HG03060 (cell line): ENCODE measurements around the gene TMEM91.

Experiments used
- ATAC-seq: cut with Tn5 transposase; IDR thresholded peaks from one replicate; pipeline ENCODE4 v1.9.1; 2021; ENCODE audit warnings: low read depth, moderate number of reproducible peaks; ENCODE audit not compliant: unreplicated experiment

TMEM91 gene

DNA sequence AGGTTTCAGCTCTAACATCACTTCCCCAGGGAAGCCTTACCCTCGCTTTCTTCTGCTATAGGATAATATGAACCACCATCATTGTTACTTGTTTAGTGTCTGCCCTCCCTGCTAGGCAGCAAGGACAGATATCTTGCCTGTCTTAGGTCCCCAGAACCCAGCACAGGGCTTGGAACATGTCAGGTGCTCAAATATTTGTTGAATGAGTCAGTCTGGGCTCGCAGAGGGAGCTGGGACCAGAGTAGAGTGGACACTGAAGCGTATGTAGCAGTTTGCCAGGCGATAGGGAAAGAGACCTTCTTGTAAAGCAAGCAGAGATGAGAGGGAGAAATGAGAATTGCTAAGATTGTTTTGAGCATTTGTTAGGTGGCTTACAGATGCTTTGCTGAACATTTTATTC, 33.0 kb downstream of the TMEM91 start:
- no peak for ATAC-seq

DNA sequence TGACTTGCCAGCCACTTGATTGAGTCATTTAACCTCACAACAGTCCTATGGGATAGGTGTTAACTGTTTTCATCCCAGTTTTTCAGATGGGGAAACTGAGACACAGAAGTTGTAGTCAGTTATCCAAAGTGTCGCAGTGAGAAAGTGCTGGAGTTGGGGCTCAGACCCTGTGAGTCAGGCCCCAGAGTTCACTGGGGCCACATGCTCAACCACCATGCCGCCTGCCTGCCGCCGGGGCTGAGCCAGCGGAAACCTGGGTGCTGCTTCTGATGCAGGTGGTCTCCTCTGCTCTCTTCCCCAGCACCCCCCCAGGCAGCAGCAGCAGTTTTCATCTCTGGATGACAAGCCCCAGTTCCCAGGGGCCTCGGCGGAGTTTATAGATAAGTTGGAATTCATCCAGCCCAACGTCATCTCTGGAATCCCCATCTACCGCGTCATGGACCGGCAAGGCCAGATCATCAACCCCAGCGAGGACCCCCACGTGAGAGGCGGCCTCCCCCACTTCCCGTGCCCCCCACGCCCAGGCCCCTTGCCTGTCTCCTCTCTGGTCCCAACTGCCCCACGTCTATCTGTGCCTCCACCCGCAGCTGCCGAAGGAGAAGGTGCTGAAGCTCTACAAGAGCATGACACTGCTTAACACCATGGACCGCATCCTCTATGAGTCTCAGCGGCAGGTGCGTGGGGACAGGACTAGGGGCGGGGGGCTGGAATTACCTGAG, 34.2 kb downstream of the TMEM91 start:
- no peak for ATAC-seq

DNA sequence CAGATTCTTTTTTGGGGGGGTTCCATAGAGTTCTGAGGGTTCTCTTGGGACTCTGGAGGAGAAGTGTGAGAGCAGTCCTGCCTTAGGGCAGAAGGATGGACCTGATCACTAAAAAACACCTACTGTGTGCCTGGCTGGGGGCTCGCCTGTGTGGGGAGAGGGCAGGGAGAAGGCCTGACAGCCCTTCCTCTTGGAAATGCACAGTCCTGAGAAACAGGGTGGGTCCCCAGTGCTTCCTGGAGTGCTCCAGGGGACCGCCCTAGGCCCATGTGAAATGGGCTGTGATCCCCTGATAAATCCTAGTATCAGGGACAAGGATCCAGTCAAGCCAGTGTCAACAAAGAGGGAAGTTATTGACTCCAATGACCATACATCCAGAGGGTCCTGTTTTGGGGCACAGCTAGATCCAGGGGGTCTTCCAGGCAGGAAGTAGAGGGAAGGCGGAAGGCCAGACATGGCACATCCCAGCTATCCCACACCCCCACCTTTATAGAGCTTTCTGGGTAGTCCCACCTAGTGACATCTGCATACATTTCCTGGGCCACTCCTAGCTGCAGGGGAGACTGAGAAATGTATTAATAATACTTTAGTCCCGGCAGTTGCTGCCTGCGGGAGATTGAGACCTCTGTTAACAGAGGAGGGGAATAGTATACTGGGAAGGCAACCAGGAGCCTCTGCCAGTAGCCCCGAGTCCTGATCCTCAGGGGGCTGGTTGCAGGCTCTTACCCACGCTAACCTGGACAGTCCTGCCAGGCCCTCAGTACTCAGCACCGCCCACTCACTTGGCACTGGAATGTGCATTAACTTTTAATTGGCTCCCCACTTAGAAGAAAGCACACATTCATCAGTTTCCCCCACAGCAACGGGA, 35.0 kb downstream of the TMEM91 start:
- ATAC-seq = no peak

DNA sequence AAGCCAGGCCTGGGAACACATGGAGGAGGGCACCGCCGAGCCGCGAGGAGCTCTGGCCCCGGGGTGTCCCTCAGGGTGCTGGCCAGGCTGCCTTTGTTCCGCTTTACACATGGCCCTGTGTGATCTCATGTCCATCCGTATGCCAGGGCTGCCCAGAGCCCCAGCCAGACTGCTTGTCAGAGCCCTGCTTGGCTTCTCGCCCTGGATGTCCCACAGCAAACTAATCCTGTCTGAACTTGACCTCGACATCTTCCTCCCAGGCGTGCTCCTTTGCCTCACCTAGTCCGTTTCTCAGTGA, 35.6 kb downstream of the TMEM91 start:
- ATAC-seq = no peak

DNA sequence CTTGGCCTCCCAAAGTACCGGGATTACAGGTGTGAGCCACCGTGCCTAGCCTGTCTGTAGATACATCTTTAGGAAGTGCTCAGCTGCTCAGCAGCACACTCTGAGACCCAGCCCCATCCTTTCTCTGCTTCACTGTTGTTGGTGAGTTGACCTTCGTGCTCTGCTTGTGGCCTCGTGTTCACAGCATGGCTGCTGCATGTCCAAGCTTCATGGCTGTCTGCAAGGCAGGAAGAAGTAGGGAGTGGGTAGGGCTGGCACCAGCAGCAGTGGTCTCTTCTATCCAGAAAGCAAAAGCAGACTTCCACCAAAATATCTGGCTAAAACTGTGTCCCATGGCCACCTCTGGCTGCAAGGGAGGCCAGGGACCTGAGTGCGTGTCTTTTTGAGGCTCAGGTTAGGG, 36.6 kb downstream of the TMEM91 start:
- no peak for ATAC-seq

DNA sequence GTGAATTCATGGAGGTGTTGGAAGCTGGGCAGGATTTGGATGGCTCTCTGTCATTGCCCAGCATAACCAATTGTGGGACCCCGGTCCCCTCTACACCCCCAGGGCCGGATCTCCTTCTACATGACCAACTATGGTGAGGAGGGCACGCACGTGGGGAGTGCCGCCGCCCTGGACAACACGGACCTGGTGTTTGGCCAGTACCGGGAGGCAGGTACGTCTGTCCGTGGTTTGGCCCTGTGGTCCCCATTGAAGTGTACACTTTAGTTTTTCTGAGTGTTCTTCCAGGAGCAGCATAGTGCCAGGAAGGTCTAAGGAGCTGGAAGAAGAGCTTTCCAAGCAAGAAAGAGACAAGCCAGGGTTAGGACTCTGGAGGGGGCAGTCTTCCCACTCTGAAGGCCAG, 37.6 kb downstream of the TMEM91 start:
- ATAC-seq = no peak

DNA sequence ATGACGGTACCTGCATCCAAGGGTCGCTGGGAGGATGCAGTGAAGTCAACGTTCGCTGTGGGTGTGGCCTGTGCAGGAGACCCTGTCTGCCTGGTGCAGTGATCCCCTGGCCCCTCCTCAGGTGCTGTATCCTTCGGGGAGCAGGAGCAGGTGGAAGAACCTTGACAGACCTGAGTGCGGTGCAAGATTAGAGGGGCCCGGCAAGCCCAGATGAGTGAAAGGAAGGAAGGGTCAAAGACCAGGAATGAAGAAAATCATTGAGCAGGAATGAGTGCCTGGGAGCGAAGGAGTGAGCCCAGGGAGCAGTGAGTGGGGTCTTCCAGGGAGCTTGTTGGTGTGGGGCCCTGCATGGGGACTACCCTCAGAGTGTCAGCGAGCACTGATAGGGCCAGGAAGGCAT, 38.1 kb downstream of the TMEM91 start:
- ATAC-seq = no peak

DNA sequence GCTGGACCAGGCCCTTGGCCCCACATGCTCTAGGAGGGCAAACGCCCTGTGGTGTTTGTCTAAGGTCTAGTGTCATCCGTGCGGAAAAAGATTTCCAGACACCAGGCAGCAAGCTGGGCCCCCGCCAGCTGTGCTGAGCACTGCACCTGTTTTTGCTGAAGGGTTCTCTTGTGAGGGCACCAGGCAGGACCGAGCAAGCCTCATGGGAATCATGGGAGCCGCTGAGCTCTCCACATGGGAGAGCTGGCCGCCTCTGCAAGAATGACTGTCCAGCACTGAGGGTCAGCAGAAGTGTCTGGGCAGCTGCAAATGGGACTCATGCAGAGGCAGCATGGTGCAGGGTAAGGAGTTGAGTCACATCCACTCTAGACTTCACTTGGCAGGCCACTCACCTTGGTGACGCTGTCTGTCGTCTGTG, 38.8 kb downstream of the TMEM91 start:
- no peak for ATAC-seq

DNA sequence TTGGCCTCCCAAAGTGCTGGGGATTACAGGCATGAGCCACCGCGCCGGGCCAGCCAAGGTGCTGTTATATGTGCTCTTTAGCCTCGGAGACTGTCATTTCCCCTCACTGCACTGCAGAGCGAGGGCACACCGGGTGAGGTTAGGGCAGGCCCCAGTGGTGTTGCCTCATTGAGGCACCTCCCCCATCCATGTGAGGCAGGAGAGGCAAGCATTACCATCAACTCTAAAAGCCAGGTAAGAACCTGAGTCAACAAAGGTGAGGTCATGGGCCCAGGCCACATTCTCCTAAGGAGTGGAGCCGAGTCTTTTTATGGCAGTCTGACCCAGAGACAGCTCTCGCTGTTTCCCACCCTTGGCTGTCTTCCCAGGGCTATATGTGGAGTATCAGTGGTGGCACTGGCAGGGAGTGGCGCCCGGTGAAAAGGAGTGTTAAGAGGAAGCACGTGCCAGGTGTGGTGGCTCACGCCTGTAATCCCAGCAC, 39.9 kb downstream of the TMEM91 start:
- ATAC-seq = no peak

DNA sequence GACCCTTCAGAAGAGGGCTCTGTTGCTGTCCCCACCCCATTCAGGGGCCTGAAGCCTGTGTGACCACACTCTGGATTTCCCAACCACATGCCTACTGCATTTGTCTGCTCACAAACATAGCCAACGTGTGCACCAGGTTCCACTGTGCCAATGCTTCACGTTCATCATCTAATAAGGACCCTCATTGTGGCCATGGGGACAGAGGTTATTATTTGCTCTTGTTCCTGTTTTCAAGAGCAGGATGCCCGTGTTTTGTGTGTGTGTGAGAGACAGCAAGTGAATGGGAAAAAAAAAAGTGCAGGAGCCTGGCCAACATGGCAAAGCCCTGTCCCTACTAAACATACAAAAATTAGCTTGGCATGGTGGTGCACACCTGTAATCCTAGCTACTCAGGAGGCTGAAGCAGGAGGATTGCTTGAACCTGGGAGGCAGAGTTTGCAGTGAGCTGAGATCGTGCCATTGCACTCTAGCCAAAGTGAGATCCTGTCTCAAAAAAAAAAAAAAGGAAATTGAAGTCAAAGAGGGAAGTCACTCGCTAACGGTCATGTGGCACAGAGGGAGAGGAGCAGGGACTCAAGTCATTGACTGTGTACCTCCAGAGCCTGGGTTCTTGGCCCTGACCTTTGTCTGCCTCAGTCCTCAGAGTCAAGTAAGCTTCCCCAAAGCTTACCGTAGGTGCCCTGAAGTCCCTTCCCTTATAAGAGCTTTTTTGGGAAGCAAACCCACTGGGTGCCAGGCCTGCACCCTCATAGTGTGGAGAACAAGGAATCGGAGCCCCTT, 44.0 kb downstream of the TMEM91 start:
- ATAC-seq = no peak

DNA sequence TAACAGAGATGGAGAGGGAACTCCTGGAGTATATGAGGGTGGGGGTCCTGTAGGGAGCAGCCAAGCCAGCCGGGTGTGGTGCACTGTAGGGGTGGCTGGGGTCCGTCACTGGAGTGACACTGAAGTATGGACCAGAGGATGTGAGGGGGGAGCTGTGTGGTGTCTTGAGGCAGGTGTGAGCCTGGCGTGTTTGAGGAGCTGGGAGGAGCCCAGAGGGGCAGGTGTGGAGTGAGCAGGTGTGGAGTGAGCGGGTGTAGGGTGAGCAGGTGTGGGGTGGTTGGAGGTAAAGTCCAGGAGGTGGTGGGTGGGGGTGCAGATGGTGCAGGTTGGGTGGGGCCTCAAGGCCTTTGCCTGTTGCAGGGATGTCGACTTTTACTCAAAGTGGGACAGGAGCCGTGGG, 45.0 kb downstream of the TMEM91 start:
- no peak for ATAC-seq

DNA sequence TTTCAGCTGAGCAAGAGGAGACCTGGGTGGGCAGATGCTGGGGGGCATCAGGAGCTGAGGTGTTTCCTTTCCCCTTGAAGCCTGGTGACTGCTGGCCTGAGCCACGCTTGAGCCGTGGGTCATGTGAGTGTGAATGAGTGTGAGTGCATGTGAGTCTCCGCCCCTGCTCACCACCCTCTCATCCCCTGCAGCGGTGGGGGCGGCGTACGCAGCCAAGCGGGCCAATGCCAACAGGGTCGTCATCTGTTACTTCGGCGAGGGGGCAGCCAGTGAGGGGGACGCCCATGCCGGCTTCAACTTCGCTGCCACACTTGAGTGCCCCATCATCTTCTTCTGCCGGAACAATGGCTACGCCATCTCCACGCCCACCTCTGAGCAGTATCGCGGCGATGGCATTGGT, 45.6 kb downstream of the TMEM91 start:
- ATAC-seq = no peak

DNA sequence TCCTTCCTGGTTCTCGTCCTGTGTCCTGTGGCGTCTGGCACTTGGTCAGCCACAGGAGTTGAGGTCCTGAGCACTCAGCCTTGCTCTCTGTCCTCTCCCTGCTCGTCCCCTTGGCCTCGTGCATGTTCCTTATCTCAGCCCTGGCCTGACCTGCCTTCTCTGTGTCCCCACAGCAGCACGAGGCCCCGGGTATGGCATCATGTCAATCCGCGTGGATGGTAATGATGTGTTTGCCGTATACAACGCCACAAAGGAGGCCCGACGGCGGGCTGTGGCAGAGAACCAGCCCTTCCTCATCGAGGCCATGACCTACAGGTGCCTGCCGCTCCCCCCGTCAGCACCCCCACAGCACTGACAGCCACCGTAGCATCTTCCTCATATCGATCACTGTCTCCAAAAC, 46.1 kb downstream of the TMEM91 start:
- ATAC-seq = no peak

DNA sequence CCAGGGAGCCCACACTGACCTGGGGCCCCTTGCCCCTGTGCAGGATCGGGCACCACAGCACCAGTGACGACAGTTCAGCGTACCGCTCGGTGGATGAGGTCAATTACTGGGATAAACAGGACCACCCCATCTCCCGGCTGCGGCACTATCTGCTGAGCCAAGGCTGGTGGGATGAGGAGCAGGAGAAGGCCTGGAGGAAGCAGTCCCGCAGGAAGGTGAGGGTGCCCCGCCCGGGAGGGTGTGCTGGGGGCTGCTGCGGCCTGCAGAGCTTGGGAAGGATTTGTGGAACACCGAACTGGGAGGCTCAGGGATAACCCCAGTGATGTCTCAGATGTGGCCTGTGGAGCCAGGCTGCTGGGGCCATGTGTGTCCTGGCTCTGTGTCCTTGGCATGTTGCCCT, 46.6 kb downstream of the TMEM91 start:
- no peak for ATAC-seq

DNA sequence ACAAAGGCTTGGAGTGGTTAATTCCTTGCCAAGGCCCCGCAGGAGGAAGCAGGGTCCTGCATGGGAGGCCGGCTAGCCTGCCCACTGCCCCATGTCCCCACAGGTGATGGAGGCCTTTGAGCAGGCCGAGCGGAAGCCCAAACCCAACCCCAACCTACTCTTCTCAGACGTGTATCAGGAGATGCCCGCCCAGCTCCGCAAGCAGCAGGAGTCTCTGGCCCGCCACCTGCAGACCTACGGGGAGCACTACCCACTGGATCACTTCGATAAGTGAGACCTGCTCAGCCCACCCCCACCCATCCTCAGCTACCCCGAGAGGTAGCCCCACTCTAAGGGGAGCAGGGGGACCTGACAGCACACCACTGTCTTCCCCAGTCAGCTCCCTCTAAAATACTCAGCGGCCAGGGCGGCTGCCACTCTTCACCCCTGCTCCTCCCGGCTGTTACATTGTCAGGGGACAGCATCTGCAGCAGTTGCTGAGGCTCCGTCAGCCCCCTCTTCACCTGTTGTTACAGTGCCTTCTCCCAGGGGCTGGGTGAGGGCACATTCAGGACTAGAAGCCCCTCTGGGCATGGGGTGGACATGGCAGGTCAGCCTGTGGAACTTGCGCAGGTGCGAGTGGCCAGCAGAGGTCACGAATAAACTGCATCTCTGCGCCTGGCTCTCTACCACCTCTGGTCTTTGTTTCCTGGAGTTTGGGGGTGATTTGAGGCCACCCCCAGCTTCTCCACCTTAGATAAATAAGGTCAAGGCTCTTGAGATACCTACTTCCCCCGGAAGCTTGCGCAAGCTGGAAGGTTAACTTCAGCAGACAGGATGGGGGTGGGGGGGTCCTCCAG, 48.2 kb downstream of the TMEM91 start:
- no peak for ATAC-seq

DNA sequence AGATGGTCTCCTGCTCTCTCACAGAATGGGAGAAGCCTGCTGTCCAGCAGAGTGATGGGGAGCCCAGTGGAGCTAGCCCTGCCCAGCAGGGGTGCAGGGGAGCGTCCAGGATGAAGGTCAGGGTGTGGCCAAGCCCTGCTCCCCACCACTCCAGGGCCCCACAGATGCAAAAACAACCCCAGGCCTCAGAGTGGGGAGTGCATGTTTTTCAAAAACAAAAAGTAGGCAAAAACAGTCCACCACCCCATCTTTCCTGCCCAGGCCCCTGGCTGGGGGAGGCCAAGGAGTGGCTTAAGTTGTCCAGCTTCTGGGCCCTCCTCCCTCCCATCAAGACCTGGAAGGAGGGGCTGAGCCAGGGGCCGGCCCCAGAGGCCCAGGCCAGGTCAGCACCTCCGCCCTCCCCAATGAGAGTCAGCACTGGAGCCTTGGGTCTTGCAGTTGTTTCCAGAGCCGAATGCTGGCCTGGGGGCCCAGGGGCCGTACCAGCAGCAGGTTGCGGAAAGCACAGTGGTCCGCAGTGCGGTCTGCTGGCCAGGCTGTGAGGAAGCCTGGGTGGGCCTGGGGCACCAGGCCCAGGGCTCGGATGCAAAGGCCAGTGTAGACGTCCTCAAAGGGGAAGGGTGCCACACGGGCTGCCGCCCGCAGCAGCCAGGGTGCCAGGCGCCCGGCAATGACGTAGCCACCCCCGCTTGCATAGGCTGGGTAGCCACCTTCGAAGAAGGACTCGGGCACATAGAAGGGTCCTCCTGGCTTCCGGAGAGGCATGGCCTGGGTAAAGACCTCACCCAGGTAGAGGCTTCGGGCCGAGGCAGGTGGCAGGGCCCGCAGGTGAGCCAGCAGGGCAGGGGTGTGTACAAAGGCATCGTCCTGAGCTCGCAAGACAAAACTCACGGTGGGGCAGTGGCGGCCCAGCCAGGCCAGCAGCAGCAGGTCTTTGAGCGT, 49.1 kb downstream of the TMEM91 start:
- ATAC-seq = no peak

DNA sequence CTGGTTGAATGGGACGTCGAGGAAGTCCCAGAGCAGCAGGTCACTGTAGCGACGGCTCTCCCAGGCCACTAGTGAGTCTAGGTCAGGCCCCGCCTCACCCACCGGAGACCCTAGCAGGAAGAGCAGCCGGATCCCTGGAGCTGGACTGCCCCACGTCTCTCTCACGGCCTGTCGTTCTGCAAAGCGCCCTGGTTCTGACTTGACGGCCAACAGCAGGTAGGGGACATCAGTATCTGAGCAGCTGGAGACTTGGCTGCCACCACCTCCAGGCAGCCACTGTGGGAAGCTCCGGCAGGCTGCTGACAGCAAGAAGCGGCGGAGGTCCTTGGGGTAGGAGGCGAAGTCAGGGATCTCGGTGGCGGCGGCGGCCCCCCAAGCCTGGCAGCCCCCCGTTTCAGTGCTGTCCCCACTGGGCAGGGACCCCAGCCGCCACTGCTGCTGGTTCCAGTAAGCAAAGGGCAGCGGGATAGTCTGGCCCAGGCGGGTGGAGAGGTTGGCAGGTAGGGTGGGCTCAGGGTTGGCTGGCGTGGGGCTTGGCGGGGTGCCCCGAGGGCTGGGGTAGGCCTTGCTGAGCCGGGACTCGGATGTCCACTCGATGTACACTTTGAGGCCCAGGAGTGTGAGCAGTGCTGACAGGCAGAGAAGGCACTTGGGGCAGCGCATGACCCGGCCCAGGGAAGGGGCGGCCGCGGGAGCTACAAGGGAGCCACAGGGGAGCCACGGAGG, 49.9 kb downstream of the TMEM91 start:
- no peak for ATAC-seq

DNA sequence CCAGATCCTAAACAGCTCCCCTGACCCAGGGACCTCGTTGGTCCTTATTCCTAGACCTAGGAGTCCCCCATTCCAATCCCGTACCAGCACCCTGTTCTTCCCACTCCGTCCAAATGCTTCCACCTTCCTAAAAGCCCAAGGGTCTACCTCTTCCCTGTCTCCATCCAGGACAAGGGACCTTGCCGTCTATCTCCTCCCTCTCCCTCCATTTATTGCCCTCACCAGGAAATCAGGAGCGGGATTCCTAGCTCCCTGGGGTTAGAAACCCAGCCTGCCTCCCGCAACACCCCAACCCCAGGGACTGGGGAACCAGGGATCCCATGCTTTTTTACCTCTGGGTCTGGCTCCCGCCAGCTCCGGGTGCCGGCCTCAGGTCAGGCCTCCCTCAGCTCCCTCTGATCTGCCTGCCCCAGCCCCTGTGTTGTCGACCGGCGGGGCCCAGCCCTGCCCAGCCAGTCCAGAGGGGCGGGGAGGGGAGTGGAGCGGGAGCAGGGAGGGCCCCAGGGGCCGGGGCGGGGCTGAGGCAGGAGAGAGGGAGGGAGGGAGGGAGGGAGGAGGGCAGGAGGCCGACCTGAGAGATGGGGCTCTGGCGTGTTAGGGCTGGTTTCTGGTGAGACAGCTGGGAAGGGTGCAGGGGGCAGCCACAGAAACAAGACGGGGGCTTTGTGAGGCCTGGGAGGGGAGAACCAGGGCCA, 50.8 kb downstream of the TMEM91 start, which contains the start of gene B3GNT8:
TSS of gene B3GNT8 (minus strand) at position 423 of the 695 bp plus-strand sequence. CDS start 596 bp downstream, outside the sequence.
- ATAC-seq = no peak
